Erythroblast (primary cell): ENCODE results near the gene SLC24A3.

Experiments used
- GATA1 ChIP-seq: IDR thresholded peaks from 2 replicates; pipeline ENCODE4 v1.6.1; 2011; ENCODE audit warnings: low read depth, mild to moderate bottlenecking, control low read depth, low read length, moderate library complexity
- POLR2A ChIP-seq: IDR thresholded peaks from 2 replicates; pipeline ENCODE4 v1.6.1; 2011; ENCODE audit warnings: mild to moderate bottlenecking, low read length

DNA sequence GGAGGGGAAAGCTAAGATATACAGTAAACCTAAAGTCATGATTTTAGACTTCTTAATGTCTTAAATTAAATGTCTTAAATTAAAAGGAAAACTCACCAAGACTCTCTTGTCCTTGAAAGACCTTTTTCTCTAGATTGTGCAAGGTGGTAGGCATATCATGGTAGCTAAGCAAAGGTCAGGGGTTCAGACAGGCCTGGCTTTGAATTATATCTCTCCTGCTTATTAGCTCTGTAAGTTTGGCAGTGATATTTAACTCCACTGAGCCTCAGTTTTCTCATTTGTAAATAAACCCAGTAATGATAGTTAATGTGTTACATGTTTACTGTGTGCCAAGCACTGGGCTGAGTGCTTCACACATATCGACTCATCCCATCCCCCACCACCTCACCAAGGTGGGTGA, 203.3 kb downstream of the SLC24A3 start:
- TF ChIP-seq POLR2A, result no peak
- TF ChIP-seq GATA1, result no peak
